ENCODE results near the gene HOXA6.

HOXA6 gene

DNA sequence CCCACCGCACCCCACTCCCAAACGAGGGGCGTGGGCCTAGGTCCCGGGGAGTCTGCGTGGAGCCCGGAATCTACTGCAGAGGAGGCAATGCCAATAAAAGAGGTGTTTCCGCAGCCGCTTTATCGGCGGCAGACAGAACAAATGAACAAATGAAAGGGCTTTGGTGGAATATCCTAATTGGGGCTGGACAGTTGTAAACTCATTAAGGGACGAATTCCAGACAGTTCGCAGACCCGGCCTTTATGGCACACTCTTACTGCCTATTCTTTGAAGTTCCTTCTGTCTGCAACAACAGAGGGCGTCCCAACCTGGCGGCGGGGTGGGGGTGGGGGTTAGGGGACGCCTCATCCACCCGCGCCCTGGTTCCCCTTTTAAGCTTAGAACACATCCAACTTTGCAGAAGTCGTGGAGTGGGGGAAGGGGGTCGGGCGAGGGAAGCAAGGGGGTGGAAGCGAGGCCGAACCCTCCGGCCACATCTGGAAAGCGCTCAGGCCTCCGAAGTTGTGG lies 13.7 kb upstream of the HOXA6 start:
- DNase-seq (ENCODE audit: low spot score): no peak

DNA sequence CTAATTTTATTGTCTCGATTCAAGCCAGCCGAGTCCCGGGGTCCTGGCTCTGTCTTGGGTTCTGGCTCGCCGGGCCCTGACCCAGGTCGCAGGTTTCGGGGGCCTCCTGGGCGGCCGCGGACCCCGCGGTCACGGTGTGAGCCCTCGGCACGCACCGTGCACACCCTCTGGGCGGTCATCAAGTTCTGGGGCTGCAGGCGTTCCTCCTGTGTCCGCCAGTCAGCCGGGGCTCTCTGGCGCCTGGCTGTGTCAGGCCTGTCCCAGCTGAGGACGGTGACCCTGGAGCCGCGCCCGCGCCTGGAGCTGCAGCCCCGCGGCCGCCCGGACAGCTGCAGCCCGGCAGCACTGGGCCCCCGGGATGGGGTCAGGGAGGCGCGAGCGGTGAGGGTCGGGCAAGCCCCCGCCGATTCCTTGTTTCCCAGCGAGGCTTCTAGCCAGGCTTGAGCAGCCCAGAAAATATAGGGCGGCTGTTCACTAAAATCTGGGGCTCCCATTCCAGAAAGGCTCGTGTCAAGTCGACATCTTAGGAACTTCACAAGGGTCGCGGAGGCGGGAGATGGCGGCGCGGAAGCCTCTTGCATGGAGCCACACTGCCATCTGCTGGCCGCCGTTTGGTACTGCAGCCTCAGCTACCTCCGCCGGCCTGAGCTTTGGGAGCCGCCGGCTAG lies 13.1 kb upstream of the HOXA6 start:
- DNase-seq (ENCODE audit: low spot score): peak; percentile 85

DNA sequence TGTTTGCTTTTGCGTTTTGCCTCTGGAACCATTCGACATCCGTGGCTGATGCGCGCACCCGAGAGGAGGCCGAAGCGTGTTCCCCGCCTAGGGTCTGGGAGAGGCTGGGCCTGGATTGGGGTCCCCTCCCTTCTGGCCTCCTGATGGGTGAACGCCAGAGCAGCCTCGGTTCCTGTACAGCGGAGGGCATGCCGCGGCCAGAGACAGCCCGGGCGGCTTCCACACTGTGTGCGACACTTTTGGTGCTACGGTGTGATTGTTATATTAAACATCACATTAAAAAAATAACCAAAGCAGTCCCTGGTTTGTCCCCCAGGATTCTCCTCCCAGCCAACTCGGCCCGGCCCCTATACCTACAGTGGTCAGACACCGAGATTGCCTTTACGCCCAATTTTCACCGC lies 12.6 kb upstream of the HOXA6 start:
- DNase-seq (ENCODE audit: low spot score): no peak

DNA sequence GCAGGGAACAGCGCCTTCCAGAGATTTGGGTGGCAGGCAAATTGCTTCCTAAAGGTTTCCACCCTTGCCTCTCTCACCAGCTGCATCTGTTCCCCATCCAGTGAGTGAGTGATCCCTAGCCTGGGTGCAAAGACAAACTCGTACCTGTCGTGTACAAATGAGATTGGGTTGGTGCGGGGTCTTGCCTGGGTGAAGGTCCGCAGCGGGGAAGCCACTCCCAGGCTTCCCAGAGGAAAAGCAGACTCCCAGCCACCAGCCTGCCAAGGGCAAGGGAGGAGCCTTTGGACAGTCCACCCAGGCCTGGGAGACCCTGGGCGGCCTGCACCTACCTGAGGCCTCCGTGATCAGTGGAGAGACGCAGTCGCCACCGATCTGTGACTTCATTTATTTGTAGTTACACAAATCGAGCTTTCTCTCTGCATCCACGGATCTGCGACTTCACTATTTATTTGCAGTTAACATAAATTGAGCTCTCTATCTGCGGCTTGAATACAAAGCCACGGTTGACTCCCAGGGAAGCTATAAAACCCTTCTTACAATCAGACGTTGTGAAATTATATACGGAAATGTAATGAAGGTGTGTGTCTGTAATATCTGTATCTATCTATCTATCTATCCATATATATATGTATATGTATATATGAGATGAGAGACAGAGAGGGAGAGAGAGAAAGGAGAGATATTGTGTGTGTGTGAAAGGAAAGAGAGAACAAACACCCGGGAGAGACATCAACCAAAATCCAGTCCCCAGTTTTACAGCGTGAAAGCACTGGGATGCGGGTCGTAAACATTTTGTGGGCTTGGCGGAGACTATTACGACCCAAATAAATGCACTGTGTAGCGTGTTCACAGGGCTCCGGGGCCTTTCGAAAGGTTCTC lies 11.9 kb upstream of the HOXA6 start:
- no peak for DNase-seq (ENCODE audit: low spot score)

DNA sequence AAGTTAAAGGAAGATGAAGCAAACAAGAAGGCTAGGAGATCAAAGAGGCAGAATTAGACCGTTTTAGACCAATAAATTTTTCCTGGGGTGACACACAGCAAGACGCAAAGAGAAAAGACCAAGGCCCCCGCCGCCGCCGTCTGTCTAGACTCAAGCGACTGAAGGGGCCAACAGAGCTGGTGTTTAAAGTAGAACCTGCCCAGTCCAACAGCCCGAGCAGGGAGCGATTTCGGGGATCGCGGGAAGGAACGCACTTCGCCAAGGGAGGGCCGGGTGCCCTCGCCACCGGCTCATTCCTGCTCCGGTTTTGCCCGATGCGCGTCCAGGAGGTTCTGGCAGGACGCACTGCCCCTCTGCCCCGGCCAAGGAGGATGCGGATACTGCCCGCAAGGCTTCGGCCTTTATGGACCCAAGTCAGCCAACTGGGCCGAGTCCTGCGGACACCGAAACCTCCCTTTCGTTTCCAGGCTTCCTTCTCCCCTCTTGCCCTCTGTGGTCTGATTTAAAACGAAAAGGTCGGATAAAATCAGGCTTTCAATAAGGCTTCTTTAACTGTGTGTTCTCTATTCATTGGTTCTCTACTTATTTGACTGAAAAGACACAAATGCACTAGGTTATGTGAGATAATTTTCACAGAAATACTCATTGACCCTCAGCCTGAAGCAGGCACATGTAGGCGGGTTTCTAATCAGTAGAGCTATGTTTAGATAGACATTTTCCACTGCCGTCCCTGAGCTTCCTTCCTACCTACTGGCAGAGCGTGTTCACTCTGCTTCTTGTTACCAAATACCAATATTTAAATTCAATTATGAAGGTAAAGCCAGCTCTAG lies 11.1 kb upstream of the HOXA6 start:
- no peak for DNase-seq (ENCODE audit: low spot score)

DNA sequence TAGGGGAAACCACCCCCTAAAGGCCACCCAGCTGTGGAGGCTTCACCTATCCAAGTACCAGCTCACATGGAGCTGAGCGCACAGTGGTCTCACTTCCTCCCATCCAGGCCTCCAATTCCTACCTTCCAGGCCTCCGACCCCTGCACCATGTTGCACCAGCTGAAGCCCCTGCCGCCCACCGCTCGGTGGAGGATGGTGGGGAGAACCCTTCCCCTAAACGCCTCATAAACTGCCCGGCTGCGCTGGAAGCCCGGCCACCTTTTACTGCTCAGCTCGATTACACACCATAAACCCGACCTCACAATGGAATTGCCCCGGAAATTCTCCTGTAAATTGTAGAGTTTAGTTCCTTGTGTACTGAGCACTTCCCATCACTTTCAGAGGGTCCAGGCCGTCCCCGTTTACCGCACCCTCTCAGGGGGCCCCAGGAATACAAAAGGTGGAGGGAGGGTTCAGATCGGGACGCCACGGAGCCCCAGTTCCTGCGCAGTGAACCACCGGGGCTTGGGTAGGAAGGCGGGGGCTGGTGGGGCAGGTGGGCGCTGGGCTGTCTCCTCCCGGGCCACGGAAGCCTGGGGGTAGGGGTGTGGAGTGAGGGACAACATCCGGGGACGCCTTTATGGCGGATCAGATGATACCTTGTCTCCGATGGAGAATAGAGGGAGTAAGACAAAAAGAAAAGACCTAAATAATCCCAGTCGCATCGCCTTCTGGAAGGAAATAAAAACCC lies 10.3 kb upstream of the HOXA6 start:
- no peak for DNase-seq (ENCODE audit: low spot score)

DNA sequence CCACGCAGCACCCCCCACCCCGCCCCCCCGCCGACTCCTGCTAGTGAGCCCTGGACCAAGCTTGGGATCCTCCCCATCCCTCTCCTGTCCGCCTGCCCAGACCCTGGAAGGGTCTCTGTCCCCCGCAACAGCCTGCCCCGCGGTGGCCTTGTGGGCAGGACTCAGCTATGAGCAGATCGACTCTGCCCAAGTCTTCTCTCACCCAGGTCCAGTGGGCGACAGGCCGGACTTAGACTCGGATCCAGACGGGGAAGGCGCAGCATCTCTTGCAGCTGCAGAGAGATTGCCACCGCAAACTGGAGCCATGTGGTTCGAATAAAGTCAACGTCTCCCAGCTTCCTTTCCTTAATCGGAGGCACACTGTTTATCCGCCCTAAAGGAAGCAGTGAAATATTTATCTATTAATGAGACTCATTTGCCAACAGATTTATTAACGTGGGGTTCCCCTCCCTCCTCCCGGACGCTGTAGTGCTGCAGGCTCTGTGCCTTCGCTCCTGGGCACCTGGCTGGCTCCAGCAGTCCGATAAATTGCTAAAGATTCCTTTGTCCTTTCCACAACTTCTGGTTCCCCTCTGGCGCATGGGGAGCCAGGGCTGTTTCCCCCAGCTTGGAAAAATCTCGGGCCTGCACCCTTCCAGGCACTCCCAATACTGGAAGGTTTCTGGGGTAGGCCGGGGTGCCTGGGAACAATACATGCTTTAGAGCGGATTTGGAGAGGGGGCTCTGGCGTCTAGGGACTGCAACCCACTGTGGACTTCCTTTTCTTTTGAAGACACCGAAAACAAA lies 9.5 kb upstream of the HOXA6 start:
- DNase-seq (ENCODE audit: low spot score): no peak

DNA sequence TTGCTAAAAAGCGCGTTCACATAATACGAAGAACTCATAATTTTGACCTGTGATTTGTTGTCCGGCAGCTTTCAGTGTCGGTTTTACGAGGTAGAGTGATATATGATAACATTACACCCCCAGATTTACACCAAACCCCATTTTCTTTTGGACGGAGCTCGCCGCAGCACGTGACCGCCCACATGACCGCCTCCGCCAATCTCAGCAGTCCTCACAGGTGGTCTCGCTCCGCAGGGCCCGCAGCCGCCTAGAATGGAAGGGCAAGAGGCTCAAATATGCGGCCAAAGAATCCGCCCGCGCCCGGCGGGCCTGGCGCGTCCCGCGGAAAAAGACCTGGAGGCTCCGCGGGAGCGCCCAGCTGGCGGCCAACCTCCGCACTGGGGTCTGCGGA lies 8.9 kb upstream of the HOXA6 start, which contains the start of gene HOXA7:
HOXA7 (minus strand) TSS at position 168 of the 391 bp plus-strand sequence; CDS start at position 38, 130 bp downstream.
- no peak for DNase-seq (ENCODE audit: low spot score)

DNA sequence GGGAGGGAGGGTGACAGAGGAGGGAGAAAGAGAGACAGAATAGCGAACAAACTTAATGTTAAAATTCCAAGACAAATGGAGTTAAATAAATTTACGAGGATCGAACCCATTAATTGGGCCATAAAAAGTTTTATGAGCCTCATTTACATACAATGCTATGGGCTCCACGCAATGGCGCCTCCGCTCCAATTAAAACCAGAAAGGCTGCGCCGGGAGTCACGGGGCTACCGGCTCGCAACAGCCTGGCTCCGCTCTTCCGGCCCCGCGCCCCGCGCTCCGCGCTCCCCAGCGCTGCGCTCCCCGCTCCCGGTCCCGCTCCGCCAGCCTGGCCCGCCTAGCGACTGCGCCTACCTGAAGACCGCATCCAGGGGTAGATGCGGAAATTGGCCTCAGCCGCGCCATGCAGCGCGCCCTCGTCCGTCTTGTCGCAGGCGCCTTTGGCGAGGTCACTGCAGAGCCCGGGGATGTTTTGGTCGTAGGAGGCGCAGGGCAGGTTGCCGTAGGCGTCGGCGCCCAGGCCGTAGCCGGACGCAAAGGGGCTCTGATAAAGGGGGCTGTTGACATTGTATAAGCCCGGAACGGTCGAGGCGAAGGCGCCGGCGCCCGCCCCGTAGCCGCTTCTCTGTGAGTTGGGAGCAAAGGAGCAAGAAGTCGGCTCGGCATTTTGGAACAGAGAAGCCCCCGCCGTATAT lies 8.4 kb upstream of the HOXA6 start:
- no peak for DNase-seq (ENCODE audit: low spot score)

DNA sequence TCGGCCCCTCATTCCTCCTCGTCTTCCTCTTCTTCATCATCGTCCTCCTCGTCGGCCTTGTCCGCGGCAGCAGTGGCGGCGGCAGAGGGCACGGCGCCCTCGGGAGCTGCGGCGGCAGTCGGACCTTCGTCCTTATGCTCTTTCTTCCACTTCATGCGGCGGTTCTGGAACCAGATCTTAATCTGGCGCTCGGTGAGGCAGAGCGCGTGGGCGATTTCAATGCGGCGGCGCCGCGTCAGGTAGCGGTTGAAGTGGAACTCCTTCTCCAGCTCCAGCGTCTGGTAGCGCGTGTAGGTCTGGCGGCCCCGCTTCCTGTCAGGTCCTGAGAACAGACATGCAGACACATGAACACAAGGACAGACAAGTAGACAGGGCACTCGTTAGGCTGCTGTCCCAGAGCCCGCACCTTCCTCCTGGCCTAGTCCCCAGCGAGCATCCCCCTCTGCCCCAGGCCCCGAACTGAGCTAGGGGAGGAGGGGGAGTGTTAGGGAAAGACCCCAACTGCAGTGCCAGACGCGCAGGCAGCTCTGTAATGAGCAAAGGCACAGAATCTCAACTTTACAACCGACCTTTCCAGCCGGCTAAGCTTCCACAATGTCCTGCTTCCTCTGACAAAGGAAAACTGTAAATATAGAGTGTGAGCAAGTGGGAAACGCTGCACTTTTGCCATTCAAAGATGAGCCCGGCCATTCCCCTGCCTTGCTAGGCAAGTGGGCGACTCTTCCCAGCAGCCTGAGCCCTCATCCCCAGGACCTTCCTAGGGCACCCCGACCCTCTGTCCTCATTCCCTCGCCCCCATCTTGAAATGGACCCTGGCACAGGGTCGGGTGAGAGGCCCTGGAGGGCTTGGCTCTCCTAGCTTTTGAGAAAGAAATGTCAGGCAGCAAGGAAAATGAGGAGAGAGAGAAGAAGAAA lies 7.6 kb upstream of the HOXA6 start:
- no peak for DNase-seq (ENCODE audit: low spot score)

DNA sequence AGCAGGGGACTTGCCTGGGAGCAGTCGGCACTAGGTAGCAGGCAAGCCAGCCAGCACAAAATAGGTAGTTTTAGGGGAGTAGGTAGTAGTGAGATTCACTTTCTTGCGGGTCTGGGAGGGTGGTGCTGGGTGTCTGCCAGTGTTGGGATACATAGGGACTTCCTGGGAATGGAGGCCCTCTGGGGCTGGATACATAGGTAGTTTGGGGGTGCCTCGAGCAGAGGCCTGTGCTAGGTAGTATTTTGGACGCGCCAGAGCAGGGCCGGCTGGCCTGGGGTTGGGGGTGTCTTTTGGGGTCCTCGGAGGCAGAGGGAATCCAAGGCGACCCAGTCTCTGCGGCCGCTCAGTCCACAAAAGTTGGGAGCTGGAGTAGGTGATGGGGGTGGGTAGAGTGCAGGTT lies 6.8 kb upstream of the HOXA6 start:
- DNase-seq (ENCODE audit: low spot score): no peak

DNA sequence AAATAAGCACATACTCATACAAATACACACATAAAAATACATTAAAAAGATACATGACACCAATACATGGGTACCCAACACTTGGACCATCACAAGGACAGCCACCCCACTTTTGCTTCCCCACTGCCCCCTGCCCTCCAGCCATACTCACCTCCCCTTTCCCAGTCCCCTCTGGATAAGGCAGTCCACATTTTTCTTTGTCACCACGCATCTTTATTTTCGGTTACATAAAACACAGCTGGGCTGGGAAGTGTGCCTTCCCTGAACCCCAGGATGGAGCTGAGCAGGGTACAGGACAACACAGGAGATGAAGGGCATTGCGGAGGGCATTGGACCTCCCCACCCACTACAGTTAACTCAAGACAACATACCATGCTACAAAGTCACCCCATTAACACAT lies 6.0 kb upstream of the HOXA6 start:
- DNase-seq (ENCODE audit: low spot score): no peak

DNA sequence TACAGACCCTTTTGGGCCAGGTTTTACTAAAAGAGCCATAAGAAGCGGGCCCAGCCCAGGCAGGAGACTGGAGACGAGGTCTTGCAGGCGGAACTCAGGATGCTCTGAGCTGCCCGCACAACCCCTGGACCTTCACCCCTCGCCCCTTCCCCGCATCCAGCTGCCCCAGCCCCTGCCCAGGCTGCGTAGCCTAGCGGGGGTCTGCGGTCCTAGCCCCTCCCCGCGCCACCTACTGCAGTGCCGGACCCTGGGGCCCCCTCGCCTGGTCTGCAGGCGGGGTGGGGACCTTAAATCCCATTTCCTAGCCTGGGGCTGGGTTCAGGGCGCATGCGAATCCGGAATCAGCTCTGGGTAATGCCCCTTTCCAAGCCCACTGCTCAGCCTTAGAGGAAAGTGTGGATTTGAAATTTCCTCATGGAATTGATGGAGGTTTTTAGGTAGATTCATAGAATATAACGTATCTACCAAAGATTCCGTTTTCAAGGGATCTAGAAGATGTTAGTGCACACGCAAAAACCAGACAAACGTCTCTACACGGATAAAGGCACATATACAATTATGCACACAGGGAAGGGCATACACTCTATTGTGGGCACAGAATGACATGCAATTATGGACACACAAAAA lies 5.4 kb upstream of the HOXA6 start:
- no peak for DNase-seq (ENCODE audit: low spot score)

DNA sequence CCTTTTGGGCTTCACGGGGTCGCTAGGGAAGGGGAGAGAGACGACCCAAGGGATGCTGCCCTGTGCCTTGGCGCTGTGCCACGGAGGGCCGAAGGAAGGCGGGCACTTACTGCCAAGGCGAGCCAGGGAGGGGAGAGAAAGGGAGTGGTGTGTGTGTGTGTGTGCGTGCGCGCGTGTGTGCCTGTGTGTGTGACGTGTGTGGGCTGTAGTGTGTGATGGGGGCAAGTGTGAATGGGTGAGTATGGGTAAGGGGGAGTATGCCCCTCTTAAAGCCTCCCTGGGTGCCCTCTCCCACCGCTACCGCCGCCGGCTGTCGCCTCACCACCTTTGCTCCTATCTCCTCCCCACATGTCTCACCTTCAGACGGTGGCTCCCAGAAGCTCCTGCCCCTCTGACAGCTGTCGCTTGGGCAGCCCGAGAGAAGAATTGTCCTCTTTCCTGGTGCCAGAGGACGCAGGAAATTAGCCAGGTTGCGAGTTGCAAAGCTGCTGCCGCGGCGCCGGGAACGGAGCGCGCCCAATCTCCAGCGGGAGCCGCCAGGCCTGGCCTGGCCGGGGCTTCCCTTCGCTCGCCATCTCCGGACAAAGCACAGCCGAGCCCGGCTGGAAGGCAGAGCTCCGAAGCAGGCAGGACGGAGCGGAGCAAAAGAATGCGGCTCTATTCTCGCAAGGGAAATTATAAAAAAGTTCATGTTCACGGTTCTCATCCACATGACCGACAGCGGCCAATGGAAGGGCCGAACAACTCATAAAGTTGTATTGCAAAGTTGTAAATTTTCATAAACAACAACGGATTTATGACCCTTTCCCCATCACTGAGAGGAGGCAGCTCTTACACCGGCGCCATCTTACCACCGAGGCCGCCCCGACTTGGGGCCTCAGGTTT lies 4.6 kb upstream of the HOXA6 start, which contains the start of gene HOXA3:
HOXA3 (minus strand) TSS at position 653 of the 885 bp plus-strand sequence. CDS start 41,943 bp downstream, outside the sequence.
- DNase-seq (ENCODE audit: low spot score): no peak

DNA sequence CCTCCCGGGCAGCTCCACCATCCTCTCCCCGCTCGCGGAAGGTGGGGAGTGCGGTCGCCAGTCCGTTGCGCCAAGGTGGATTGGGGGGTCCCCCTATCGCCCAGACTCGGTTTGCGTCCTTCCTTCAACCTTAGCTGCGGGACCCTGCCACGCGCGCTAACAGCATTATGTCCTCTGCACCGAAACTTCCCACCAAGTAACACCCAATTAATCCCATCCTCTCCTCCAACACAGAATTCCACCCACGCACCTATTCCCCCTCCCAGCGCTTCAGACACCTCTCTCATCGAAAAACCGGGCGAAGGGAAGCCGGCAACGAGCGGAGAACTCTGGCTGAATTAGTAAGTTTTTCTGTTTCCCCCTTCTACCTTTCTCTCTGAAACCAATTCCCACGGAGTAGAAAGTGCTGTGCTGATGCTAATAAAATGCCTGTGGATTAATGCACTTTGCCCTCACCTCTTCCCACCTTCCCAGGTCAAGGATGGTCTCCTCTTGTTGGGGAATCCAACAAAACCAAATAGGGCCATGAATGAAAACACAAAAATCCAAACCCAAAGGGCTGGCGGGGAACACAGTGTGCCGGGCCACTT lies 3.9 kb upstream of the HOXA6 start:
- DNase-seq (ENCODE audit: low spot score): no peak

DNA sequence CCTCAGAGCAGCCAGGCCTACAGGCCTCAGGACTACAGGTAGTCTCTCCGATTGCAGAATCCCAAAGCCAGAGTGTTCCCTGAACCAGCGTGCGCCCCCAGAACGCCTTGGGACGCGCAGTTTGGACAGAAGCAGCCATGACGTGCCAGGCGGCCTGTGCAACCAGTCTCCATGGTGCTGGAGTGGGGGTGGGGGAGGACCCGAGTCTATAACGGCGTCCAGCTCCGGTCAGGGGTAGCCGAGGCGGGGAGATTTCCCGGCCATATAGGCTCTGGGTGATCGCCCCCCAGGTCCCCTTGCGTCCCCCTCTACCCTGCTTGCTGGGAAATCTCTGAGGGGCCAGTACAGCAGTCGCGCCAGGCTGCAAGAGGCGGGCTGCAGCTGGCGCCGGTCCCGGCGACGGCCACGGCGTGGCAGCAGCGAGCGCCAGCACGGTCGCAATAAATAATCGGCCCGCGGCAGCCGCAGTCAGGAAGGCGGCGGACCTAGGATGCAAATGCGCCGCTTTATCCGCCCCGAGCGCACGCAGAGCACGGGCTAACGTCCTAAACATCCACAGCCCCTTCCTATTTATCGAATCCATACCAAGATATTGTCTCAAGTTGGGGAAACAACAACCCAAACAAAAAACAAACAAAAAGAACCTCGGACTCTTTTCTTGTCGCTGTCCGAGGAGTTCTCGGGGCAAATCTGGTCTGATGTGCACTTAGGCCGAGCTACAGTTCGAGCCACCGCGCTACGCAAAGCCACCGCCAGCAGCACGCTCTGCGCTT lies 3.2 kb upstream of the HOXA6 start:
- DNase-seq (ENCODE audit: low spot score): peak; percentile 56

All from CD4-positive, alpha-beta T cell treated with Interleukin-6 at 100 ng/mL for 8 hours (primary cell).